SK-N-SH treated with all-trans-retinoic acid at 6 μM for 48 hours (cell line): ENCODE data around the gene MOG.

Experiments
- ATAC-seq: fragments of 200-7000 bp; cut with Tn5 transposase; 3 replicates; pipeline ENCODE4 v1.9.1; 2020; ENCODE audit warnings: mild to moderate bottlenecking, moderate library complexity
- BACH2 ChIP-seq: fragments of 250-450 bp; sonication (Bioruptor Pico); IDR thresholded peaks from 2 replicates; pipeline ENCODE4 v1.9.0; 2021; ENCODE audit warnings: mild to moderate bottlenecking, borderline replicate concordance
- CREB5 ChIP-seq: fragments of 250-450 bp; sonication (Bioruptor Pico); IDR thresholded peaks from 2 replicates; pipeline ENCODE4 v1.5.1; 2020; ENCODE audit warnings: low read depth, mild to moderate bottlenecking, moderate library complexity
- CSDC2 ChIP-seq: fragments of 250-450 bp; sonication (Bioruptor Pico); IDR thresholded peaks from 2 replicates; pipeline ENCODE4 v1.5.0; 2020; ENCODE audit warnings: mild to moderate bottlenecking, moderate library complexity
- ESRRG ChIP-seq: fragments of 250-450 bp; sonication (Bioruptor Pico); IDR thresholded peaks from 2 replicates; pipeline ENCODE4 v1.6.1; 2021; ENCODE audit warnings: mild to moderate bottlenecking
- GLIS3 ChIP-seq: fragments of 250-450 bp; sonication (Bioruptor Pico); IDR thresholded peaks from 2 replicates; pipeline ENCODE4 v1.5.0; 2020; ENCODE audit warnings: mild to moderate bottlenecking, moderate library complexity
- ISL1 ChIP-seq: fragments of 250-450 bp; sonication (Bioruptor Pico); IDR thresholded peaks from 2 replicates; pipeline ENCODE4 v2.1.2; 2022; ENCODE audit warnings: mild to moderate bottlenecking, moderate library complexity
- OSR1 ChIP-seq: fragments of 250-450 bp; sonication (Bioruptor Pico); IDR thresholded peaks from 2 replicates; pipeline ENCODE4 v1.8.0; 2022; ENCODE audit warnings: moderate library complexity, mild to moderate bottlenecking, inconsistent platforms
- PATZ1 ChIP-seq: fragments of 250-450 bp; sonication (Bioruptor Pico); IDR thresholded peaks from 2 replicates; pipeline ENCODE4 v1.8.0; 2020; ENCODE audit warnings: mild to moderate bottlenecking, moderate library complexity, borderline replicate concordance
- POU6F1 ChIP-seq: fragments of 250-450 bp; sonication (Bioruptor Pico); IDR thresholded peaks from 2 replicates; pipeline ENCODE4 v1.8.0; 2021; ENCODE audit warnings: low read depth, mild to moderate bottlenecking, moderate library complexity, borderline replicate concordance
- PPARA ChIP-seq: fragments of 250-450 bp; sonication (Bioruptor Pico); IDR thresholded peaks from 2 replicates; pipeline ENCODE4 v1.5.0; 2020; ENCODE audit warnings: mild to moderate bottlenecking, borderline replicate concordance
- RARB ChIP-seq: fragments of 250-450 bp; sonication (Bioruptor Pico); IDR thresholded peaks from 2 replicates; pipeline ENCODE4 v1.8.0; 2021; ENCODE audit warnings: mild to moderate bottlenecking, moderate library complexity
- SNAI2 ChIP-seq: fragments of 250-450 bp; sonication (Bioruptor Pico); IDR thresholded peaks from 2 replicates; pipeline ENCODE4 v1.5.0; 2020; ENCODE audit warnings: mild to moderate bottlenecking, moderate library complexity
- TCF4 ChIP-seq: fragments of 250-450 bp; sonication (Bioruptor Pico); IDR thresholded peaks from 2 replicates; pipeline ENCODE4 v1.8.0; 2021; ENCODE audit warnings: mild to moderate bottlenecking, moderate library complexity, borderline replicate concordance
- TOX ChIP-seq: fragments of 250-450 bp; sonication (Bioruptor Pico); IDR thresholded peaks from 2 replicates; pipeline ENCODE4 v1.8.0; 2021; ENCODE audit warnings: mild to moderate bottlenecking, moderate library complexity, borderline replicate concordance
- ZC3H10 ChIP-seq: fragments of 250-450 bp; sonication (Bioruptor Pico); IDR thresholded peaks from 2 replicates; pipeline ENCODE4 v1.5.1; 2021; ENCODE audit warnings: mild to moderate bottlenecking, moderate library complexity
- ZFP3 ChIP-seq: fragments of 250-450 bp; sonication (Bioruptor Pico); IDR thresholded peaks from 2 replicates; pipeline ENCODE4 v1.5.0; 2020; ENCODE audit warnings: mild to moderate bottlenecking, moderate library complexity
- ZNF565 ChIP-seq: fragments of 450-650 bp; formaldehyde crosslinking; conservative IDR thresholded peaks from 2 replicates; pipeline ENCODE4 v1.5.0; 2020; ENCODE audit warnings: low read depth, mild to moderate bottlenecking, moderate library complexity
- ZNF70 ChIP-seq: fragments of 450-650 bp; formaldehyde crosslinking; IDR thresholded peaks from 2 replicates; pipeline ENCODE4 v1.5.0; 2020; ENCODE audit warnings: mild to moderate bottlenecking, moderate library complexity
- ZNF8 ChIP-seq: fragments of 450-650 bp; formaldehyde crosslinking; IDR thresholded peaks from 2 replicates; pipeline ENCODE4 v1.5.0; 2020; ENCODE audit warnings: mild to moderate bottlenecking, moderate library complexity
- TF ChIP-seq, protein P1 (sequence below): fragments of 250-450 bp; sonication (Bioruptor Pico); IDR thresholded peaks from 2 replicates; pipeline ENCODE4 v1.5.1; 2021; ENCODE audit warnings: mild to moderate bottlenecking, moderate library complexity
- TF ChIP-seq, protein P2 (sequence below): fragments of 250-450 bp; sonication (Bioruptor Pico); IDR thresholded peaks from 2 replicates; pipeline ENCODE4 v1.5.0; 2020; ENCODE audit warnings: mild to moderate bottlenecking, moderate library complexity

MOG gene

GRCh38 chr6:29652198-29652584 lies 4.7 kb upstream of the MOG start:
- ATAC-seq = no peak
- TF ChIP-seq ZFP3 = no peak
- TF ChIP-seq SNAI2 (CRISPR knock-in tag) = no peak
- no peak for TF ChIP-seq CREB5 (CRISPR knock-in tag)
- no peak for TF ChIP-seq TCF4
- TF ChIP-seq, protein P1, sequence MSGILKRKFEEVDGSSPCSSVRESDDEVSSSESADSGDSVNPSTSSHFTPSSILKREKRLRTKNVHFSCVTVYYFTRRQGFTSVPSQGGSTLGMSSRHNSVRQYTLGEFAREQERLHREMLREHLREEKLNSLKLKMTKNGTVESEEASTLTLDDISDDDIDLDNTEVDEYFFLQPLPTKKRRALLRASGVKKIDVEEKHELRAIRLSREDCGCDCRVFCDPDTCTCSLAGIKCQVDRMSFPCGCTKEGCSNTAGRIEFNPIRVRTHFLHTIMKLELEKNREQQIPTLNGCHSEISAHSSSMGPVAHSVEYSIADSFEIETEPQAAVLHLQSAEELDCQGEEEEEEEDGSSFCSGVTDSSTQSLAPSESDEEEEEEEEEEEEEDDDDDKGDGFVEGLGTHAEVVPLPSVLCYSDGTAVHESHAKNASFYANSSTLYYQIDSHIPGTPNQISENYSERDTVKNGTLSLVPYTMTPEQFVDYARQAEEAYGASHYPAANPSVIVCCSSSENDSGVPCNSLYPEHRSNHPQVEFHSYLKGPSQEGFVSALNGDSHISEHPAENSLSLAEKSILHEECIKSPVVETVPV (CRISPR knock-in tag) = no peak
- no peak for TF ChIP-seq ISL1 (CRISPR knock-in tag)
- TF ChIP-seq GLIS3 = no peak
- TF ChIP-seq, all 23 proteins: peak for 0

- ATAC-seq = peak; percentile 42; the same call in 2 of the 3 replicates
- TF ChIP-seq PATZ1 (CRISPR knock-in tag) = no peak
- no peak for TF ChIP-seq ESRRG
- no peak for TF ChIP-seq TOX (CRISPR knock-in tag)
- no peak for TF ChIP-seq ZNF8 (CRISPR knock-in tag)
- TF ChIP-seq, protein P2, sequence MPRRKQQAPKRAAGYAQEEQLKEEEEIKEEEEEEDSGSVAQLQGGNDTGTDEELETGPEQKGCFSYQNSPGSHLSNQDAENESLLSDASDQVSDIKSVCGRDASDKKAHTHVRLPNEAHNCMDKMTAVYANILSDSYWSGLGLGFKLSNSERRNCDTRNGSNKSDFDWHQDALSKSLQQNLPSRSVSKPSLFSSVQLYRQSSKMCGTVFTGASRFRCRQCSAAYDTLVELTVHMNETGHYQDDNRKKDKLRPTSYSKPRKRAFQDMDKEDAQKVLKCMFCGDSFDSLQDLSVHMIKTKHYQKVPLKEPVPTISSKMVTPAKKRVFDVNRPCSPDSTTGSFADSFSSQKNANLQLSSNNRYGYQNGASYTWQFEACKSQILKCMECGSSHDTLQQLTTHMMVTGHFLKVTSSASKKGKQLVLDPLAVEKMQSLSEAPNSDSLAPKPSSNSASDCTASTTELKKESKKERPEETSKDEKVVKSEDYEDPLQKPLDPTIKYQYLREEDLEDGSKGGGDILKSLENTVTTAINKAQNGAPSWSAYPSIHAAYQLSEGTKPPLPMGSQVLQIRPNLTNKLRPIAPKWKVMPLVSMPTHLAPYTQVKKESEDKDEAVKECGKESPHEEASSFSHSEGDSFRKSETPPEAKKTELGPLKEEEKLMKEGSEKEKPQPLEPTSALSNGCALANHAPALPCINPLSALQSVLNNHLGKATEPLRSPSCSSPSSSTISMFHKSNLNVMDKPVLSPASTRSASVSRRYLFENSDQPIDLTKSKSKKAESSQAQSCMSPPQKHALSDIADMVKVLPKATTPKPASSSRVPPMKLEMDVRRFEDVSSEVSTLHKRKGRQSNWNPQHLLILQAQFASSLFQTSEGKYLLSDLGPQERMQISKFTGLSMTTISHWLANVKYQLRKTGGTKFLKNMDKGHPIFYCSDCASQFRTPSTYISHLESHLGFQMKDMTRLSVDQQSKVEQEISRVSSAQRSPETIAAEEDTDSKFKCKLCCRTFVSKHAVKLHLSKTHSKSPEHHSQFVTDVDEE (CRISPR knock-in tag) = no peak
- TF ChIP-seq PPARA (CRISPR knock-in tag) = no peak
- no peak for TF ChIP-seq RARB (CRISPR knock-in tag)
- no peak for TF ChIP-seq CREB5 (CRISPR knock-in tag)
- no peak for TF ChIP-seq ZNF565 (CRISPR knock-in tag)
- no peak for TF ChIP-seq POU6F1 (CRISPR knock-in tag)
- TF ChIP-seq TCF4 = no peak
- no peak for TF ChIP-seq CSDC2 (CRISPR knock-in tag)
- TF ChIP-seq BACH2 (CRISPR knock-in tag) = no peak
- TF ChIP-seq ZNF70 (CRISPR knock-in tag) = no peak
These were observed 3.3 kb upstream of the MOG start for GRCh38 chr6:29653452-29654038.

DNA sequence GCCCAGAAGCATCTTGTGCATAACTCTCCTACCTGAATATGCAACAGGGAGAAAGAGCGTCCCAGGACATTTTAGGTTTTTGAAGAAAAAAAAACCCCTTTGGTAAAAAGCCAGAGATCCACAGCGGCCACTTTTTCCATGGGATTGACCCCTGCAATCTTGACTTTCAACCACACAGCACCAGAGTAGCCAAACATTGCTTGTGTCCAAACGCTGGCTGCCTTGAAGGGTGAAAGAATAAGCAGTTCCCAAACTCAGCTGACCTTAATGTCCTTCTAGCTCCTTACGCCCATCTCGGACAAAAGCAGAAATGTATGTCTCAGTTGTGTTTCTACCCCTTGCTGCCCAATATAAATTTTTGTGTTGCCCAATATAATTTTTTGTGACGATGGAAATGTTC lies 1.2 kb upstream of the MOG start:
- no peak for ATAC-seq
- TF ChIP-seq ZNF565 (CRISPR knock-in tag) (no peak), ZFP3 (no peak), POU6F1 (CRISPR knock-in tag) (no peak), ZC3H10 (no peak), PPARA (CRISPR knock-in tag) (no peak), OSR1 (CRISPR knock-in tag) (no peak), CSDC2 (CRISPR knock-in tag) (no peak), RARB (CRISPR knock-in tag) (no peak), ESRRG (no peak), TOX (CRISPR knock-in tag) (no peak), BACH2 (CRISPR knock-in tag) (no peak), TCF4 (no peak)
- TF ChIP-seq, protein P2 (CRISPR knock-in tag) = no peak
